NK-92 treated with Interleukin-12 subunit alpha and Interleukin-12 subunit beta, amount 100 ng/mL, for 24 hours (cell line): ENCODE data around the gene GDF15.
"Not testable (repeated sequence)": the region's sequence is repeated elsewhere in the genome, so short reads cannot be mapped to it uniquely, and the experiment has no call there.

Source experiments
- DNase-seq: peaks from one replicate; lab custom pipeline; 2025; lab: John Stamatoyannopoulos, UW

The GDF15 gene

GRCh38 chr19:18364277-18364825, 21.6 kb upstream of the GDF15 start:
- not testable (repeated sequence) for DNase-seq

DNA sequence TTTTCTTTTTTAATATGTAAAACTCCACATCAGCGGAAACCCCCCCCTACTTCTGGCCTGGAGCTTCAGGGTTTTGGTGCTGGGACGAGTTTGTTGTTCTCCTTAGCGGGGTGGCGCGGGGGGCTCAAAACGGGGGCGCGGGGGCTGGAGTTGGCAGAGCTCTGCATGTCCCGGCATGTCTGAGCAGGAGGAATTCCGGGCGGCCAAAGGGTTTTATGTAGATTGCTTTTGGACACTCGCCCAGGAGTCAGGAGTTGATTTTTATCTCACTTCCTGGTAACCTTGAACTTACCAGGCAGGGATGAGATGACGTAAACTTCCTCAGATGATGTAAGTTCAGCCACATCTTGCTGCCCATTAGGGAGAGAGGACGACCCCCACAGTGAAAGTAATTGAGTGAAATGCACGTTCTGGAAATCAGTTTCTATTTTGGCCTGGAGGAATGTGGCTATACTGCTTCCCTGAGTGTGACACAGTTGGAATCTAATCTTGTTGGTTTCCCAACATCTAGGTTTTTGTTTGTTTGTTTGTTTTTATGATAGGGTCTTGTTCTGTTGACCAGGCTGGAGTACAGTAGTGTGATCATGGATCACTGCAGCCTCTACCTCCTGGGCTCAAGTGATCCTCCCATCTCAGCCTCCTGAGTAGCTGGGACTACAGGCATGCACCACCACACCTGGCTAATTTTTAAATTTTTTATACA, 21.0 kb upstream of the GDF15 start:
- no peak for DNase-seq

- DNase-seq = no peak
These were observed 19.9 kb upstream of the GDF15 start for GRCh38 chr19:18366021-18366435.

DNA sequence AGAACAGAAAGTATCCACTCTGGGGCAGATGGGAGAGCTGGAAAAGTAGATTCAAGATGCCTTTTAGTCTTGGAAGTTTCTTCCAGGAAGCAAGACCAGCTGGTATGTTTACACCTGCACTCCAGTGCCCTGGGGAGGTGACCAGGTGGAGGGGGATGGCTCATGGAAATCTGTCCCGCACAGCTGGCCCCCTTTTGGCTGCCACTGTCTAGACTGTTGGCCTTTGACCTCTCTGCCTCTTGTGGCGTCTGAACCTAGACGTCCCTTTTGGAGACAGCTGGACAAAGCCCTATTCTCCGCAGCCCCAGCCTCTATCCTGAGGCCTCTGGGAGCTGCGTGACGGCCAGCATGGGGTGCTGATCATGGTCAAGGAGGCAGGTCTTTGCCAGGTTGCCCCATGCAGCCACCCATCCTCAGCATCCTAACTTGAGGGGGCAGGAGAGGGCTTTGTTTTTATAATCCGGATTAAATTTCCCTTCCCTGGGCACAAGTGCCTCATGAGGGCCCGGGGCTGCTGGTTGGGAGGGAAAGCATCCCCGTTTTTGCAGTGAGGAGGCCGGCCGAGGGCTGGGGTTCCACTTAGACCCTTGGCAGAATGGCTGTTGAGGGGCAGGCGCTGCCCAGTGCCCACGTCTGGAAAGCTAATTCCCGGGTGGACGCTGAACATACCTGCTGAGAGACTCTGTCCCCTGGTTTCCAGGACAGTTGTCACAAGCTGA, 17.3 kb upstream of the GDF15 start:
- no peak for DNase-seq

DNA sequence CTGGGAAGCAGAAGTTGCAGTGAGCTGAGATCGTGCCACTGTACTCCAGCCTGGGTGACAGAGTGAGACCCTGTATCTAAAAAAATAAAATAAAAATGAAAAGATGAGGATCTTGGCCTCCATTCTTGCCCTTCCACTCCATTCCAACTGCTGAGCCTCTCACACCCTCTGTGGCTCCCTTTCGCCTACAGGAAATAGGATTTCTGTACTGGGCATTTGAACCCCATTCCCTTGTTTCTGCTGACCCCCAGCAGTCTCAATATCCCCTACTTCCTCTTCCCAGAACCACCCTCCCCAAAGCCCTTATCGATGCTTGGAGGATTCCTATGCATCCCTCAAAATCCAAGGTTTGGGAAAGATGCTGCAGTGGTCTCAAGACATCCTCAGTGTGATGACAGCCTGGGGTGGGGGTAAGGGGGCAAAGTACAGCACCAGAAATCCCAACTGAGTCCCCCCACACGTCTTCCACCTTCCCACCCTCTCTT, 12.5 kb upstream of the GDF15 start:
- DNase-seq = no peak

DNA sequence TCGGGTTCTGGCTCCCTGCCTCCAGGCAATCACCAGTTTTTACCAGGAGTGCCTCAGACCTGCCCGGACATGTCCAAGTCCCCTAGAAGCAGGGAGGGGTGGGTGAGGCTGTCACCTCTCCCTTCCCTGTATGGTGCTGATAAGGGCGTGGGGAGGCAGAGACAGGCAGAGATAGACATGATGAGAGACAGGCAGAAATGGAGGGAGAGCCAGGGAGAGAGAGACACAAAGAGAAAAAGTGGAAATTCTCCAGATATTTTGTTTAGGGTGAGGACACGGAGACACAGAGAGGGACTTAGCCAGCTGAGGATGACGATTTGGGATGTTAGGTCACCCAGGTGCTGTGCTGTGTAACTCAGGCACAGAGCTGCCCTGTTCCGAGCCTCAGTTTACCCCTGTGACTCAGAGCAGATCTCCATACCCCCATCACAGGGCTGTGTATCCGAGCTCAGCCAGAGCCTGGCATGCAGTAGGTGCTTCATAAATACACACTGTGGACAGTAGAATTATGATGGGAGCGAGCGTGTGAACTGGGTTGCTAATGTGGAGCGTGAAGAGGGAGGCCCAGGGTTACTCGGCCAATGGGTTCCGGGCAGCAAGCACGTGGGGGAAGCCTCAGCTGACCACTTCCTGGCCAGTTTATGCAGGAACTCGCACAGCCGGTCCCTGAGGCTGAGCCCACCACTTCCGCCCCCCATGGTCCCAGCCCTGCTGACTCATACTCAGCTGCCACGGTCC, 11.9 kb upstream of the GDF15 start:
- peak; percentile 96 for DNase-seq

GRCh38 chr19:18377026-18377425, 8.9 kb upstream of the GDF15 start:
- no peak for DNase-seq

DNA sequence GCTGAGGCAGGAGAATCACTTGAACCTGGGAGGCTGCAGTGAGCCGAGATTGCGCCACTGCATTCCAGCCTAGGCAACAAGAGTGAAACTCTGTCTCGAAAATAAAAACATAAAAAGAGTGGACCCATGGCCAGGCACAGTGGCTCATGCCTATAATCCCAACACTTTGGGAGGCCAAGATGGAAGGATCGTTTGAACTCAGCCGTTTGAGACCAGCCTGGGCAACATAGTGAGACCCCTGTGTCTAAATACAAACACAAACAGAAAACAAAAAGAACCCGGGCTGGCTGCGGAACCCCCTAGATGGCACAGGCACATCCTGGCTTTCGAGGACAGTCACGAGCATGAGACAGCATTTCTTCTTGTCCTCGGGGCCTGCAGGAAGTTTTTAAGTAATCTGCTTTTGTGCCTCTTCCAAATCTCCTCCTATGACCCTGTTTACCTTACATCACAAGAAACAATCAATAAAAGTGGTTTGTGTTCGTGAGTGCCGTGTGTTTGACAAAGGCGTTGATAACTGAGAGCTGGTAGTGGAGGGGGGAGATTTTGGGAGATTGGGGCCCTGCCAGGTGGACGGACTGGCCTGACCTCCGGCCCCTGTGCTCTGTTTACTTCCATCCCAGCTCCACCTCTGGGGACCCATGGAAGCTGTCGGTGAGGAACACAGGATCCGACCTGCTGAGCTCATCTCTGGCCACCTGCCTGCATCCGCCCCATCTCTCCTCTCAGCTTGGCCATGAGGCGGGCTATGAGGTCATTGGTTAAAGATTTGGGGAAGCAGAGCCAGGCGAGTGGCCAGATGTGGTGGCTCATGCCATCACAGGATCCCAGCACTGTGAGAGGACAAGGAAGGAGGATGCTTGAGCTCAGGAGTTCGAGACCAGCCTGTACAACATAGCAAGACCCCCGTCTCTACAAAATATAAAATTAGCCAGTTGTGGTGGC, 5.9 kb upstream of the GDF15 start:
- DNase-seq = no peak

- DNase-seq = no peak
These were observed 5.1 kb upstream of the GDF15 start for GRCh38 chr19:18380843-18381242.

DNA sequence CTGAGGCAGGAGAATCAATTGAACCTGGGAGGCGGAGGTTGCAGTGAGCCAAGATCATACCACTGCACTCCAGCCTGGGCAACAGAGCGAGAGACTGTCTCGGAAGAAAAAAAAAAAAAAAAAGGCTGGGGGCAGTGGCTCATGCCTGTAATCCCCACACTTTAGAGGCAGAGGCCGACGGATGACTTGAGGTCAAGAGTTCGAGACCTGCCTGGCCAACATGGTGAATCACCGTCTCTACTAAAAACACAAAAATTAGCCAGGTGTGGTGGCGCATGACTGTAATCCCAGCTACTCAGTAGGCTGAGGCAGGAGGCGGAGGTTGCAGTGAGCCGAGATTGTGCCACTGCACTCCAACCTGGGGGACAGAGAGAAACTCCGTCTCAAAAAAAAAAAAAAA, 2.3 kb upstream of the GDF15 start:
- not testable (repeated sequence) for DNase-seq

DNA sequence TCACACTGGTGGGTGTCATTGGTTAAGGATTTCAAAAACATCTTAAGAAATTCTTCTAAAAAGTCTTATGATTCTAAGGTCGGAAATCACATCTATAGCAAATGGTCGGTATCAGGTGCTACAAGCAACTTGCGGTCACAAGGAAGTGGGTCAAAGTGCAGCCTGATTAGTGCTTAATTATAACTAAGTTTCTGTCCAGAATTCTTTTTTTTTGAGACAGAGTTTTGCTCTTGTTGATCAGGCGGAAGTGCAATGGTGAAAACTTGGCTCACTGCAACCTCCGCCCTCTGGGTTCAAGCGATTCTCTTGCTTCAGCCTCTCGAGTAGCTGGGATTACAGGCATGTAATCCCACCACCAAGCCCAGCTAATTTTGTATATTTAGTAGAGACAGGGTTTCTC, 1.2 kb upstream of the GDF15 start:
- no peak for DNase-seq

DNA sequence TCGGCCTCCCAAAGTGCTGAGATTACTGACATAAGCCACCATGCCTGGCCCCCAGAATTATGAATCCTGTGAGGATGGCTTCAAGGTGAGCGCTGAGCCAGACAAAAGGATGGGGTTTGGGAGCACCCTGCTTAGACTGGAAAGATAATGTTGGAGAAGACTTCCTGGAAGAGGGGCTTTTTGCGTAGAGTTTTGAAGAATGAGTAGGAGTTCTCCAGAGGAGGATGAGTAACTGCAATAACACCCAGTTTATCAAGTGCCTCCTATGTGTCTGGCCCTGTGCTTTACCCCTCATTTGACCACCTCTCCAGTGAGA, 641 bp upstream of the GDF15 start:
- DNase-seq = no peak

- no peak for DNase-seq
These were observed 749 bp downstream of the GDF15 start for GRCh38 chr19:18386543-18387271.

DNA sequence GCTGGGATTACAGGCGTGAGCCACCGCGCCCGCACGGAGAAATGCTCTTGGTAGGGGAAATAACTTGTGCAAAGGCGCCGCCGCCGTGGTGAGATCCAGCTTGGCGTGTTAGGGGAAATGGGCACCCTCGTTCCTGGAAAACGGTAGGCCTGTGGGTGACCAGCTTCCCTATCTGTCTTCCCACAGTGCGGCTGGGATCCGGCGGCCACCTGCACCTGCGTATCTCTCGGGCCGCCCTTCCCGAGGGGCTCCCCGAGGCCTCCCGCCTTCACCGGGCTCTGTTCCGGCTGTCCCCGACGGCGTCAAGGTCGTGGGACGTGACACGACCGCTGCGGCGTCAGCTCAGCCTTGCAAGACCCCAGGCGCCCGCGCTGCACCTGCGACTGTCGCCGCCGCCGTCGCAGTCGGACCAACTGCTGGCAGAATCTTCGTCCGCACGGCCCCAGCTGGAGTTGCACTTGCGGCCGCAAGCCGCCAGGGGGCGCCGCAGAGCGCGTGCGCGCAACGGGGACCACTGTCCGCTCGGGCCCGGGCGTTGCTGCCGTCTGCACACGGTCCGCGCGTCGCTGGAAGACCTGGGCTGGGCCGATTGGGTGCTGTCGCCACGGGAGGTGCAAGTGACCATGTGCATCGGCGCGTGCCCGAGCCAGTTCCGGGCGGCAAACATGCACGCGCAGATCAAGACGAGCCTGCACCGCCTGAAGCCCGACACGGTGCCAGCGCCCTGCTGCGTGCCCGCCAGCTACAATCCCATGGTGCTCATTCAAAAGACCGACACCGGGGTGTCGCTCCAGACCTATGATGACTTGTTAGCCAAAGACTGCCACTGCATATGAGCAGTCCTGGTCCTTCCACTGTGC, 2.4 kb downstream of the GDF15 start:
- DNase-seq = no peak

DNA sequence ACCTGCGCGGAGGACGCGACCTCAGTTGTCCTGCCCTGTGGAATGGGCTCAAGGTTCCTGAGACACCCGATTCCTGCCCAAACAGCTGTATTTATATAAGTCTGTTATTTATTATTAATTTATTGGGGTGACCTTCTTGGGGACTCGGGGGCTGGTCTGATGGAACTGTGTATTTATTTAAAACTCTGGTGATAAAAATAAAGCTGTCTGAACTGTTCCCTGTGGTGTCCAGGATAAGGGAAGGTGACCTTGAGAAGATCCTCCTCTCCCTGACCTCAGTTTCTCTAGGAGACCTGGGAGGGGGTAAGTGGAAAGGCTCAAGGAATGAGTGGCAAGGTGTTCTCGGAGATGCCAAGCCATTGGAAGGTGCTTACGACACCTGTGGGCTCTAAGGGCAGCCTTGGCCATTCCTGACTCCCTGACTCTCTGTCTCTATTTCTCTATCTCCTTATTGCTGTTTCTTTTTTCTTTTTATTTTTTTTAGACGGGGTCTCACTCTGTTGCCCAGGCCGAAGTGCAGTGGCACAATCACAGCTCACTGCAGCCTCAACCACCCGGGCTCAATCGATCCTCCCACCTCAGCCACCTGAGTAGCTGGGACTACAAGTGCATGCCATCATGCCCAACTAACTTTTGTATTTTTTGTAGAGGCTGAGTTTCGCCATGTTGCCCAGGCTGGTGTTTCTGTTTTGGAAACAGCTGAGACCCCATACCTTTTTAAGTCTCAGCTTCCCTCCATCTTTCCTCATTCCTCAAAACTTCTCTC, 3.2 kb downstream of the GDF15 start:
- DNase-seq = no peak

DNA sequence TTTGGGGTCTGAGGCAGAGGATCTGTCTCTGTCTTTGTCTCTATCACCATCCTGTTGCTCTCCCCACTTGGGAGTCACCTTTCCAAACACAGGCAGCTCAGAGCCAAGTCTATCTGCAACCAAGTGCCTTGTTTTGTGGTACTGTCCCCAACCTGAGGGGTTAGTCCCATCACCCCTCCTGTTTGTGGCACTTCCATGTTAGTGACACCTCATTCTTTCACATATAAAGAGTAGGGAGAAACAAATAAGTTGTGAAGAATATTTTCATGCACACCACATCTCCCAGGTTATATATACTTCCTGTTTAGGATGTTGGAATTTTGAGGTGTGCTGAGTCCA, 3.7 kb downstream of the GDF15 start:
- DNase-seq = no peak

- no peak for DNase-seq
These were observed 4.3 kb downstream of the GDF15 start for GRCh38 chr19:18390065-18390907.

DNA sequence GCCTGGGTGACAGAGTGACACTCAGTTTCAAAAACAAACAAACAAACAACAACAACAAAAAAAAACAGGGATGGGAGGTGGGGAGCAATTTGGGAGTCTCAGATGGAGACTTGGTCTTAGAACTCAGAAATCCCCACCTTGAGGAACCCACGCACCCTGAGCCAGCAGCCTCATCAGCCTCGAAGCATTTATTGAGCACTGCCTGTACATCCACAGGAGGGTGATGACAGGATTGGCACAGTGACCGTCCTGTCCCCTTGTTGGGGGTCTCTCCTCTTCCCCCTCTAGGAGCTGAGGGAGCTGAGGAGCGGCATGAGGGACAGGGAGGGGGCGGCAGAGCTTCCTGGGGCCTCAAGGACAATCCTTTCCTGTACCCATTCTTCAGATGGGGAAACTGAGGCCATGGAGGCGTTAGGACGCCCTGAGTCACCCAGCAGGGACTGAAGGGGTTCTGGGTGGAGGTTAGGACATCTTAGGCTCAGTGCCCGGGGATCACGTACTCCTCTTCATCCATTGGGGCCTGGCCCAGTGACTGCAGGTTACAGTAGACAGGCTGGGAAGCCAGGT, 5.6 kb downstream of the GDF15 start:
- no peak for DNase-seq
